NCI-H1092 (cell line): ENCODE data around the gene FER.

Experiments
- DNase-seq: peaks from one replicate; lab custom pipeline; 2025; lab: John Stamatoyannopoulos, UW

FER gene

GRCh38 chr5:109177782-109178181 lies 430.1 kb downstream of the FER start:
- DNase-seq = no peak

GRCh38 chr5:109180668-109181067 lies 433.0 kb downstream of the FER start:
- DNase-seq = no peak

GRCh38 chr5:109186759-109187158 lies 439.1 kb downstream of the FER start:
- DNase-seq = no peak

GRCh38 chr5:109191153-109191558 lies 443.5 kb downstream of the FER start:
- DNase-seq = no peak

- no peak for DNase-seq
Observed at GRCh38 chr5:109192027-109192426, 444.3 kb downstream of the FER start.

- DNase-seq = no peak
Observed at GRCh38 chr5:109192555-109193281, 445.0 kb downstream of the FER start.

GRCh38 chr5:109195667-109196066 lies 448.0 kb downstream of the FER start:
- DNase-seq = no peak

GRCh38 chr5:109196087-109196822 lies 448.6 kb downstream of the FER start:
- DNase-seq = no peak

- DNase-seq = no peak
Observed at GRCh38 chr5:109196823-109197160, 449.1 kb downstream of the FER start.

- no peak for DNase-seq
Observed at GRCh38 chr5:109199289-109199688, 451.6 kb downstream of the FER start.

GRCh38 chr5:109199799-109200620 lies 452.3 kb downstream of the FER start:
- DNase-seq = no peak

GRCh38 chr5:109215040-109215439 lies 467.3 kb downstream of the FER start:
- DNase-seq = no peak

GRCh38 chr5:109218818-109219217 lies 471.1 kb downstream of the FER start:
- DNase-seq = no peak

- DNase-seq = no peak
Observed at GRCh38 chr5:109223531-109223930, 475.8 kb downstream of the FER start.

GRCh38 chr5:109224276-109224882 lies 476.7 kb downstream of the FER start:
- DNase-seq = no peak

GRCh38 chr5:109225716-109226625 lies 478.3 kb downstream of the FER start:
- no peak for DNase-seq

- no peak for DNase-seq
Observed at GRCh38 chr5:109230369-109230768, 482.7 kb downstream of the FER start.

- DNase-seq = no peak
Observed at GRCh38 chr5:109231331-109231730, 483.6 kb downstream of the FER start.

GRCh38 chr5:109234381-109234780 lies 486.7 kb downstream of the FER start:
- no peak for DNase-seq

GRCh38 chr5:109239456-109239855 lies 491.8 kb downstream of the FER start:
- no peak for DNase-seq

- DNase-seq = no peak
Observed at GRCh38 chr5:109242518-109242917, 494.8 kb downstream of the FER start.
